GM12878 (cell line): ENCODE results near the gene GSK3A. TPM values are rescaled to one million over a fixed set of nuclear protein-coding genes. Genes with fewer than 3 reads are reported as not detected.

Source experiments
- ATAC-seq: fragments of 200-7000 bp; cut with Tn5 transposase; 3 replicates; pipeline ENCODE4 v1.9.1; 2020; ENCODE audit warnings: mild to moderate bottlenecking, moderate library complexity
- BruUV-seq: library from RNA; stranded (reverse); fragments of 400-500 nt; replicated peaks from 2 replicates; lab custom pipeline; 2021; lab: Mats Ljungman, UMichigan
- CTCF ChIA-PET: fragments of 300-600 bp; sonication (Branson Sonifier 250); formaldehyde crosslinking; extraction: SDS; loops from one replicate; lab custom pipeline; 2021; ENCODE audit warnings: inconsistent platforms; lab: Yijun Ruan, JAX
- POLR2A ChIA-PET: fragments of 350-600 bp; formaldehyde crosslinking; extraction: SDS; loops from one replicate; lab custom pipeline; 2021; ENCODE audit warnings: inconsistent platforms; lab: Charles Lee
- RAD21 ChIA-PET: fragments of 300-600 bp; sonication (Branson Sonifier 250); formaldehyde crosslinking; loops from one replicate; lab custom pipeline; 2023; ENCODE audit warnings: antibody characterized with exemption; ENCODE audit not compliant: unreplicated experiment; lab: Charles Lee
- SMC1A ChIA-PET: fragments of 300-600 bp; sonication (Branson Sonifier 250); formaldehyde crosslinking; loops from one replicate; lab custom pipeline; 2023; ENCODE audit not compliant: unreplicated experiment, uncharacterized antibody; lab: Charles Lee
- DNase-seq: peaks from one replicate; pipeline ENCODE4 v3.0.0-alpha.2; 2011; ENCODE audit warnings: low read depth, low spot score
- FAIRE-seq: peaks from 3 replicates; lab custom pipeline; 2011; peaks lifted over from hg19 to GRCh38; lab: Jason Lieb, UNC
- H2AFZ ChIP-seq: 2 replicates; pipeline ENCODE4 v1.6.0; 2011; ENCODE audit warnings: low read depth, low read length, control low read depth; ENCODE audit not compliant: control insufficient read depth
- H3K27ac ChIP-seq: 2 replicates; pipeline ENCODE4 v1.5.1; 2011; ENCODE audit warnings: control low read depth; ENCODE audit not compliant: control insufficient read depth, insufficient read depth
- H3K27me3 ChIP-seq, 2 experiments: replicated peaks in 1 of 2; 2 replicates each; pipeline versions ENCODE4 v1.6.0 to v1.6.1; 2011; ENCODE audit warnings: low read length in 1 of 2; ENCODE audit not compliant: control insufficient read depth in 2 of 2, insufficient read depth in 2 of 2
- H3K36me3 ChIP-seq, 2 experiments: 2 replicates each; pipeline ENCODE4 v1.5.1; 2011; ENCODE audit warnings: low read length in 1 of 2; ENCODE audit not compliant: control insufficient read depth in 2 of 2, insufficient read depth in 2 of 2
- H3K4me1 ChIP-seq: 2 replicates; pipeline ENCODE4 v1.6.1; 2011; ENCODE audit warnings: mild to moderate bottlenecking, low read length, moderate library complexity, mixed read lengths; ENCODE audit not compliant: control insufficient read depth, insufficient read depth
- H3K4me2 ChIP-seq: 2 replicates; pipeline ENCODE4 v1.6.0; 2011; ENCODE audit warnings: control low read depth; ENCODE audit not compliant: control insufficient read depth, insufficient read depth
- H3K4me3 ChIP-seq: fragments of 200-600 bp; sonication (generic); 2 replicates; pipeline ENCODE4 v1.5.1; 2016
- H3K79me2 ChIP-seq: 2 replicates; pipeline ENCODE4 v1.6.0; 2011; ENCODE audit warnings: low read length; ENCODE audit not compliant: control insufficient read depth, insufficient read depth
- H3K9ac ChIP-seq: 2 replicates; pipeline ENCODE4 v1.8.0; 2011; ENCODE audit warnings: low read length, control low read depth, mixed read lengths; ENCODE audit not compliant: control insufficient read depth, insufficient read depth
- H3K9me3 ChIP-seq: replicated peaks from 3 replicates; pipeline ENCODE4 v1.5.1; 2011; ENCODE audit warnings: mild to moderate bottlenecking, low read length; ENCODE audit not compliant: control insufficient read depth, insufficient read depth
- H4K20me1 ChIP-seq: 2 replicates; pipeline ENCODE4 v1.6.0; 2011; ENCODE audit not compliant: control insufficient read depth, insufficient read depth
- EGR1 ChIP-seq, 2 experiments: IDR thresholded peaks; 1 replicate in 1 of 2; 2 replicates in 1 of 2; pipeline ENCODE4 v1.6.1; 2011 to 2012; ENCODE audit warnings: low read depth in 2 of 2, low read length in 2 of 2, borderline replicate concordance in 1 of 2, mild to moderate bottlenecking in 1 of 2, moderate library complexity in 1 of 2
- EZH2 ChIP-seq: IDR thresholded peaks from 2 replicates; pipeline ENCODE4 v1.6.1; 2012; ENCODE audit warnings: low read depth, mild to moderate bottlenecking, control low read depth, inconsistent platforms, low read length, borderline replicate concordance; ENCODE audit not compliant: control insufficient read depth
- MTA3 ChIP-seq: IDR thresholded peaks from 2 replicates; pipeline ENCODE4 v1.6.1; 2012; ENCODE audit warnings: low read length, inconsistent platforms, borderline replicate concordance
- PKNOX1 ChIP-seq: fragments of 450-650 bp; IDR thresholded peaks from 2 replicates; pipeline ENCODE4 v1.6.1; 2016; ENCODE audit warnings: mild to moderate bottlenecking
- POLR2A ChIP-seq: IDR thresholded peaks from 2 replicates; pipeline ENCODE4 v1.6.1; 2011; ENCODE audit warnings: low read depth, mild to moderate bottlenecking, low read length
- POLR2AphosphoS2 ChIP-seq: IDR thresholded peaks from 2 replicates; pipeline ENCODE4 v1.6.1; 2011; ENCODE audit warnings: low read depth, mild to moderate bottlenecking, low read length, improper control_type of control experiment, moderate library complexity
- RCOR1 ChIP-seq: conservative IDR thresholded peaks from 2 replicates; pipeline ENCODE4 v1.6.1; 2012; ENCODE audit warnings: low read depth, low read length, improper control_type of control experiment
- WGBS: methylation state at CpG from one replicate; pipeline ENCODE4 v1.1.6; 2016; ENCODE audit warnings: low lambda C conversion rate; ENCODE audit not compliant: insufficient replicate concordance, insufficient coverage; ENCODE audit errors: missing lambda C conversion rate; 5-methylcytosine and 5-hydroxymethylcytosine counted together
- in situ Hi-C: fragments of 300-500 bp; cut with MboI; formaldehyde crosslinking; loops from 9 replicates; pipeline ENCODE4 v1.14.3; 2018; ENCODE audit warnings: mixed read lengths
- intact Hi-C: fragments of 100-400 bp; cut with micrococcal nuclease; formaldehyde crosslinking; loops from one replicate; pipeline ENCODE4 v1.14.2; 2022; ENCODE audit not compliant: unreplicated experiment
- polyA plus RNA-seq, 11 experiments: library from polyadenylated mRNA; depleted of rRNA in 4 of 11; unstranded in 6 of 11; stranded (reverse) in 5 of 11; fragments of >200 nt; fragmentation: Nextera tagmentation in 4 of 11; fragmentation: Illumina TruSeq in 1 of 11; extraction: Ambion mirVana in 4 of 11; extraction: Trizol in 1 of 11; gene quantifications; 1 replicate in 1 of 11; 2 replicates in 10 of 11; pipeline versions ENCODE4 v1.2.1 to v1.2.3, GENCODE V29; 2011 to 2016; ENCODE audit warnings: inconsistent platforms in 2 of 11, missing spikeins in 2 of 11, low read depth in 1 of 11
- total RNA-seq, 4 experiments: library from RNA; depleted of rRNA in 3 of 4; stranded (reverse); fragments of >200 nt in 3 of 4; fragmentation: Illumina TruSeq in 1 of 4; extraction: Trizol in 1 of 4; gene quantifications; 2 replicates each; pipeline versions ENCODE4 v1.2.1 to v1.2.3, GENCODE V29; 2013 to 2021
- TF ChIP-seq, protein P1 (sequence below): fragments of 450-650 bp; IDR thresholded peaks from 2 replicates; pipeline ENCODE4 v1.6.1; 2016; ENCODE audit warnings: mild to moderate bottlenecking, moderate library complexity, borderline replicate concordance

GSK3A gene
- total and polyA plus RNA-seq, 10 of the 15 experiments (the other 5 are each of a cell fraction or from before 2014, with no cell fraction given), result 1.00 to 47.9 (median 15.2) TPM

DNA sequence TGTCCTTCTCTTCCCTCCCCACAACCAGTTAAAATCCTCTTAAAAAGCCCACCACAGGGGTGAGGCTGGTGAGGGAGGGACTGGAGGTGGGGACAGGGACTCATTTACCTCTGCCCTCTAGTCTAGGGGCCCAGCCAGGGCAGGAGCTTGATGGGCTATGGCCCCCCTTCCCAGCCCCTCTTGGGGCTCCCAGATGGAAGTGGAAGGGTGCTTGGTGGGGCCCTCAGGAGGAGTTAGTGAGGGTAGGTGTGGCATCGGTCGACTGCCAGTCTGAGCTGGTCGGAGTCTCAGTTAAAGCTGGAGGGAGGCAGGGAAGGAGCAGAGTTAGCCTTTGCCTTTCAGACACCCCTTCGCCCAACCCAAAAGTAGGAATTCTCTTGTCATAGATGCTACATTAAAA is 11.8 kb downstream of the GSK3A start (continued):
- TF ChIP-seq, protein P1, sequence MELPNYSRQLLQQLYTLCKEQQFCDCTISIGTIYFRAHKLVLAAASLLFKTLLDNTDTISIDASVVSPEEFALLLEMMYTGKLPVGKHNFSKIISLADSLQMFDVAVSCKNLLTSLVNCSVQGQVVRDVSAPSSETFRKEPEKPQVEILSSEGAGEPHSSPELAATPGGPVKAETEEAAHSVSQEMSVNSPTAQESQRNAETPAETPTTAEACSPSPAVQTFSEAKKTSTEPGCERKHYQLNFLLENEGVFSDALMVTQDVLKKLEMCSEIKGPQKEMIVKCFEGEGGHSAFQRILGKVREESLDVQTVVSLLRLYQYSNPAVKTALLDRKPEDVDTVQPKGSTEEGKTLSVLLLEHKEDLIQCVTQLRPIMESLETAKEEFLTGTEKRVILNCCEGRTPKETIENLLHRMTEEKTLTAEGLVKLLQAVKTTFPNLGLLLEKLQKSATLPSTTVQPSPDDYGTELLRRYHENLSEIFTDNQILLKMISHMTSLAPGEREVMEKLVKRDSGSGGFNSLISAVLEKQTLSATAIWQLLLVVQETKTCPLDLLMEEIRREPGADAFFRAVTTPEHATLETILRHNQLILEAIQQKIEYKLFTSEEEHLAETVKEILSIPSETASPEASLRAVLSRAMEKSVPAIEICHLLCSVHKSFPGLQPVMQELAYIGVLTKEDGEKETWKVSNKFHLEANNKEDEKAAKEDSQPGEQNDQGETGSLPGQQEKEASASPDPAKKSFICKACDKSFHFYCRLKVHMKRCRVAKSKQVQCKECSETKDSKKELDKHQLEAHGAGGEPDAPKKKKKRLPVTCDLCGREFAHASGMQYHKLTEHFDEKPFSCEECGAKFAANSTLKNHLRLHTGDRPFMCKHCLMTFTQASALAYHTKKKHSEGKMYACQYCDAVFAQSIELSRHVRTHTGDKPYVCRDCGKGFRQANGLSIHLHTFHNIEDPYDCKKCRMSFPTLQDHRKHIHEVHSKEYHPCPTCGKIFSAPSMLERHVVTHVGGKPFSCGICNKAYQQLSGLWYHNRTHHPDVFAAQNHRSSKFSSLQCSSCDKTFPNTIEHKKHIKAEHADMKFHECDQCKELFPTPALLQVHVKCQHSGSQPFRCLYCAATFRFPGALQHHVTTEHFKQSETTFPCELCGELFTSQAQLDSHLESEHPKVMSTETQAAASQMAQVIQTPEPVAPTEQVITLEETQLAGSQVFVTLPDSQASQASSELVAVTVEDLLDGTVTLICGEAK, result no peak
- TF ChIP-seq EZH2 (no peak), PKNOX1 (no peak), MTA3 (no peak)

GRCh38 chr19:42229855-42230351 is 12.5 kb downstream of the GSK3A start:
- BruUV-seq, result no TSS peak
- Histone ChIP-seq H3K27me3 (no peaks in the 10 kb centered on the region), H3K27ac (no peak overlapping the region), H3K9me3 (no peaks in the 10 kb centered on the region), H3K4me2 (no peak overlapping the region), H3K4me3 (no peak overlapping the region), H3K79me2 (no peaks in the 10 kb centered on the region; the same call in none of the 2 replicates), H3K36me3 (peaks cover 25 to 41% of the 10 kb centered on the region in 2 experiments), H4K20me1 (no peaks in the 10 kb centered on the region; the same call in none of the 2 replicates), H2AFZ (no peak overlapping the region), H3K9ac (no peak overlapping the region), H3K4me1 (no peaks in the 10 kb centered on the region)
- RAD21 ChIA-PET, result no interaction called here
- FAIRE-seq, result no peak
- in situ Hi-C loops (no loop called here), intact Hi-C loops (no loop called here)
- DNase-seq, result no peak
- CTCF ChIA-PET, result interaction anchor here (0.6 to 1.1 kb wide), 4 partner anchors 10 to 97 kb away, joined by 3 read pairs; partner anchors contain the start of gene POU2F2
- ATAC-seq, result no peak
- SMC1A ChIA-PET, result interaction anchor here (0.6 kb wide), 1 partner anchor 53 kb away, joined by 3 read pairs; no protein-coding TSS in a partner anchor
- WGBS, result 72% methylated on average over 8 of the region's 8 CpGs
- POLR2A ChIA-PET, result no interaction called here
- TF ChIP-seq RCOR1 (no peak), EGR1 (IDR thresholded peaks at IDR 0.05; ENCODE audit: borderline replicate concordance in 1 of 2, low read depth in 2 of 2, low read length in 2 of 2) (no peak), POLR2A (peak; percentile 26), POLR2AphosphoS2 (no peak)
